Suprapubic skin (tissue), 4 donors: Measurements from ENCODE around the gene ZEB1. TPM values are rescaled to one million over a fixed set of nuclear protein-coding genes. Genes with fewer than 3 reads are reported as not detected.

Source experiments
- DNase-seq, 2 donors: peaks; one replicate each; pipeline ENCODE4 v3.0.0-alpha.2; 2019; ENCODE audit warnings: low spot score in 2 of 2
- H3K27ac ChIP-seq: fragments of 200-600 bp; sonication (generic); one replicate; pipeline ENCODE4 v1.5.1; 2019
- H3K27me3 ChIP-seq: fragments of 200-600 bp; sonication (generic); one replicate; pipeline ENCODE4 v1.5.1; 2019
- H3K36me3 ChIP-seq: fragments of 200-600 bp; sonication (generic); one replicate; pipeline ENCODE4 v1.5.1; 2019
- H3K4me1 ChIP-seq: fragments of 200-600 bp; sonication (generic); one replicate; pipeline ENCODE4 v1.5.1; 2019
- H3K4me3 ChIP-seq: fragments of 200-600 bp; sonication (generic); one replicate; pipeline ENCODE4 v1.5.1; 2019; ENCODE audit warnings: mild to moderate bottlenecking
- H3K9me3 ChIP-seq: fragments of 200-600 bp; sonication (generic); one replicate; pipeline ENCODE4 v1.5.1; 2019
- EP300 ChIP-seq: sonication (generic); formaldehyde crosslinking; IDR thresholded peaks from one replicate; pipeline ENCODE4 v1.6.1; 2017; ENCODE audit warnings: antibody characterized with exemption
- POLR2A ChIP-seq, 2 donors: fragments of 450-650 bp; IDR thresholded peaks; one replicate each; pipeline ENCODE4 v1.6.1; 2017; ENCODE audit warnings: antibody characterized with exemption in 2 of 2, mild to moderate bottlenecking in 2 of 2, moderate library complexity in 2 of 2
- POLR2AphosphoS5 ChIP-seq, 3 donors: sonication (generic); formaldehyde crosslinking; IDR thresholded peaks; one replicate each; pipeline ENCODE4 v1.6.1; 2017; ENCODE audit warnings: antibody characterized with exemption in 3 of 3
- WGBS: methylation state at CpG from one replicate; pipeline ENCODE4 v1.1.5; 2018; 5-methylcytosine and 5-hydroxymethylcytosine counted together
- total RNA-seq, 4 donors: library from RNA; depleted of rRNA; stranded (reverse); fragments of >200 nt; gene quantifications; one replicate each; pipeline ENCODE4 v1.1.0, GENCODE V29; 2016
- TF ChIP-seq, protein P1 (sequence below), 2 donors: fragments of 200-600 bp in 1 of 2; fragments of 450-650 bp in 1 of 2; sonication (generic) in 1 of 2; IDR thresholded peaks; one replicate each; pipeline ENCODE4 v1.5.1; 2016 to 2019; ENCODE audit warnings: antibody characterized with exemption in 2 of 2, mild to moderate bottlenecking in 1 of 2, moderate library complexity in 1 of 2

ZEB1 gene
- total RNA-seq, 4 donors from 2014 or later: 7.1 to 35.8 (median 13.8) TPM

DNA sequence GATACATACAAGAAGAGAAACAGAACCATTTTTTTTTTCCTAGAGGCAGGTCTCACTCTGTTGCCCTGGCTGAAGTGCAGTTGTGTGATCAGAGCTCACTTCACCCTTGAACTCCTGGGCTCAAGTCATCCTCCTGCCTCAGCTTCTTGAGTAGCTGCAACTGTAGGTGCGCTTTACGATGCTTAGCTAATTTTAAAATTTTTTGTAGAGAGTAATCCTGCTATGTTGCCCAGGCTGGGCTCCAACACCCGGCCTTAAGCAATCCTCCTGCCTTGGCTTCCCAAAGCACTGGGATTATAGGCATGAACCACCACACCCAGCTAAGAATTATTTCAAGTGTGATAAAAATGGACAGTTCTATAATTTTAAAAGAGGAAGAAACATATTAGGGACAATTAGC, 5.6 kb upstream of the ZEB1 start:
- 78% methylated on average over 3 of the region's 3 CpGs for WGBS

GRCh38 chr10:31314256-31315150, 4.5 kb upstream of the ZEB1 start:
- DNase-seq: no peak
- H3K36me3 ChIP-seq: no peaks in the 10 kb centered on the region
- no peaks in the 10 kb centered on the region for H3K9me3 ChIP-seq
- no peaks in the 10 kb centered on the region for H3K27me3 ChIP-seq
- WGBS: 75% methylated on average over 8 of the region's 8 CpGs
- H3K27ac ChIP-seq: no peak overlapping the region
- TF ChIP-seq POLR2A (IDR thresholded peaks at IDR 0.05) (no peak), POLR2AphosphoS5 (IDR thresholded peaks at IDR 0.05) (no peak), EP300 (no peak)
- TF ChIP-seq, protein P1, sequence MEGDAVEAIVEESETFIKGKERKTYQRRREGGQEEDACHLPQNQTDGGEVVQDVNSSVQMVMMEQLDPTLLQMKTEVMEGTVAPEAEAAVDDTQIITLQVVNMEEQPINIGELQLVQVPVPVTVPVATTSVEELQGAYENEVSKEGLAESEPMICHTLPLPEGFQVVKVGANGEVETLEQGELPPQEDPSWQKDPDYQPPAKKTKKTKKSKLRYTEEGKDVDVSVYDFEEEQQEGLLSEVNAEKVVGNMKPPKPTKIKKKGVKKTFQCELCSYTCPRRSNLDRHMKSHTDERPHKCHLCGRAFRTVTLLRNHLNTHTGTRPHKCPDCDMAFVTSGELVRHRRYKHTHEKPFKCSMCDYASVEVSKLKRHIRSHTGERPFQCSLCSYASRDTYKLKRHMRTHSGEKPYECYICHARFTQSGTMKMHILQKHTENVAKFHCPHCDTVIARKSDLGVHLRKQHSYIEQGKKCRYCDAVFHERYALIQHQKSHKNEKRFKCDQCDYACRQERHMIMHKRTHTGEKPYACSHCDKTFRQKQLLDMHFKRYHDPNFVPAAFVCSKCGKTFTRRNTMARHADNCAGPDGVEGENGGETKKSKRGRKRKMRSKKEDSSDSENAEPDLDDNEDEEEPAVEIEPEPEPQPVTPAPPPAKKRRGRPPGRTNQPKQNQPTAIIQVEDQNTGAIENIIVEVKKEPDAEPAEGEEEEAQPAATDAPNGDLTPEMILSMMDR (IDR thresholded peaks at IDR 0.05): no peak
- peaks cover 6% of the 10 kb centered on the region for H3K4me1 ChIP-seq
- H3K4me3 ChIP-seq: no peak overlapping the region

More for the DNA sequence above, 5.6 kb upstream of the ZEB1 start:
- TF ChIP-seq POLR2AphosphoS5 (IDR thresholded peaks at IDR 0.05) (no peak), POLR2A (IDR thresholded peaks at IDR 0.05) (no peak), EP300 (no peak)
- TF ChIP-seq, protein P1 (IDR thresholded peaks at IDR 0.05): no peak
- DNase-seq: no peak
- Histone ChIP-seq H3K36me3 (no peaks in the 10 kb centered on the region), H3K27me3 (no peaks in the 10 kb centered on the region), H3K4me3 (no peak overlapping the region), H3K4me1 (peaks cover 6% of the 10 kb centered on the region), H3K9me3 (no peaks in the 10 kb centered on the region), H3K27ac (no peak overlapping the region)

- Histone ChIP-seq H3K27me3 (peaks cover 3% of the 10 kb centered on the region), H3K4me3 (no peak overlapping the region), H3K9me3 (no peaks in the 10 kb centered on the region), H3K4me1 (peaks cover 9% of the 10 kb centered on the region), H3K36me3 (no peaks in the 10 kb centered on the region), H3K27ac (no peak overlapping the region)
- no peak for TF ChIP-seq POLR2AphosphoS5 (IDR thresholded peaks at IDR 0.05)
- TF ChIP-seq EP300: no peak
- TF ChIP-seq, protein P1 (IDR thresholded peaks at IDR 0.05): no peak
- no peak for TF ChIP-seq POLR2A (IDR thresholded peaks at IDR 0.05)
- 64% methylated on average over 4 of the region's 4 CpGs for WGBS
- DNase-seq: no peak
These were observed 3.6 kb upstream of the ZEB1 start for GRCh38 chr10:31315453-31315852.

- no peak for DNase-seq
- H3K4me1 ChIP-seq: peaks cover 24% of the 10 kb centered on the region
- WGBS: 98% methylated on average over 5 of the region's 5 CpGs
- H3K27ac ChIP-seq: no peak overlapping the region
- TF ChIP-seq POLR2AphosphoS5 (IDR thresholded peaks at IDR 0.05) (no peak), POLR2A (IDR thresholded peaks at IDR 0.05) (no peak)
- TF ChIP-seq, protein P1 (IDR thresholded peaks at IDR 0.05): no peak
- H3K4me3 ChIP-seq: no peak overlapping the region
- no peaks in the 10 kb centered on the region for H3K36me3 ChIP-seq
- H3K9me3 ChIP-seq: no peaks in the 10 kb centered on the region
- H3K27me3 ChIP-seq: peaks cover 19% of the 10 kb centered on the region
These were observed 1.8 kb upstream of the ZEB1 start for GRCh38 chr10:31317171-31317570.

DNA sequence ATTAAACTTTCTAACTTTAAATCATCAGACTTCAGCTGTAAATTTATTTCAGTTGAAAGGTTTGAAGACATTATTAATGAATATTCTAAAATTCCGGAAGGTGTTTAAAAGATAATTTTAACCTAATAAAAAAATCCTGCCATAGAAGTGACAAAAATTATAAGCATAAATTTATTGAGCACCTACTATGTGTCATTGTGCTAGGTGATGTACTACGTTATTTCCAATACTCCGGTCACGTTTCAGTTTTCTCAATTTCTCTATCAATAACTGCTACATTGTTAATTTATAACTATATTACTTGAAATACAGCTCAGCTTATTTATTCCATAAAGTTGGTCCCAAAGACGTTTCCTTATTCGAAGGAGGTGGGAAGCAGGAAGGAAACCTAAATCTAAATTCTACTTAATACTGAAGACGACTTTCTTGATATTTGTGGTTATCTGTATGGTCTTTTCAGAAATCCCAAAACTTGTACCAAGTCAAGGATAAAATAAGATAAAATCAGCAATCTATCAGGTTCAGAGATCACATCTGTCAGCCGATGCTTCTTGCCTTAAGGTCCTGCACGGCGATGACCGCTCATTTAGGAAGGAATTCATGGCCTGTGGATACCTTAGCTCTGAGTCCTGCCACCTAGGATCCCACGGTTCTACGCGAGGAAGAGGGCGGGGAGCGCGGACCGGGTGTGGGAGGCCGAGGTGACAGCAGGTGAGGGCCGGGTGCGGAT, 1.2 kb upstream of the ZEB1 start:
- Histone ChIP-seq H3K9me3 (no peaks in the 10 kb centered on the region), H3K4me1 (peaks cover 27% of the 10 kb centered on the region), H3K27ac (peak overlapping the region; percentile 89), H3K36me3 (no peaks in the 10 kb centered on the region), H3K27me3 (peaks cover 19% of the 10 kb centered on the region), H3K4me3 (peak overlapping the region; percentile 68)
- DNase-seq: no peak
- 33% methylated on average over 21 of the region's 21 CpGs for WGBS
- TF ChIP-seq EP300 (no peak), POLR2A (IDR thresholded peaks at IDR 0.05) (no peak), POLR2AphosphoS5 (IDR thresholded peaks at IDR 0.05) (no peak)
- TF ChIP-seq, protein P1 (IDR thresholded peaks at IDR 0.05): no peak
